T-helper 2 cell treated with Interferon-gamma antibody and Interleukin-4, amounts not matched to agents 5 μg/mL and 100 μg/mL, for 36 hours (primary cell): Measurements from ENCODE around the gene RBP3.

ENCODE experiments used
- DNase-seq: peaks from one replicate; pipeline ENCODE4 v3.0.0; 2021; ENCODE audit warnings: low spot score
- H3K27ac Mint-ChIP-seq: one replicate; pipeline ENCODE4 v1.8.0; 2021; ENCODE audit warnings: mild to moderate bottlenecking, mixed read lengths
- H3K27me3 Mint-ChIP-seq: one replicate; pipeline ENCODE4 v1.8.0; 2021; ENCODE audit warnings: low read depth, mixed read lengths
- H3K36me3 Mint-ChIP-seq: one replicate; pipeline ENCODE4 v1.8.0; 2021; ENCODE audit warnings: low read depth, mixed read lengths
- H3K4me1 Mint-ChIP-seq: one replicate; pipeline ENCODE4 v1.8.0; 2021; ENCODE audit warnings: low read depth, mixed read lengths
- H3K4me3 Mint-ChIP-seq: one replicate; pipeline ENCODE4 v1.8.0; 2022; ENCODE audit warnings: mild to moderate bottlenecking, moderate library complexity, mixed read lengths
- H3K9me3 Mint-ChIP-seq: one replicate; pipeline ENCODE4 v1.8.0; 2021; ENCODE audit warnings: mixed read lengths

Gene RBP3

DNA sequence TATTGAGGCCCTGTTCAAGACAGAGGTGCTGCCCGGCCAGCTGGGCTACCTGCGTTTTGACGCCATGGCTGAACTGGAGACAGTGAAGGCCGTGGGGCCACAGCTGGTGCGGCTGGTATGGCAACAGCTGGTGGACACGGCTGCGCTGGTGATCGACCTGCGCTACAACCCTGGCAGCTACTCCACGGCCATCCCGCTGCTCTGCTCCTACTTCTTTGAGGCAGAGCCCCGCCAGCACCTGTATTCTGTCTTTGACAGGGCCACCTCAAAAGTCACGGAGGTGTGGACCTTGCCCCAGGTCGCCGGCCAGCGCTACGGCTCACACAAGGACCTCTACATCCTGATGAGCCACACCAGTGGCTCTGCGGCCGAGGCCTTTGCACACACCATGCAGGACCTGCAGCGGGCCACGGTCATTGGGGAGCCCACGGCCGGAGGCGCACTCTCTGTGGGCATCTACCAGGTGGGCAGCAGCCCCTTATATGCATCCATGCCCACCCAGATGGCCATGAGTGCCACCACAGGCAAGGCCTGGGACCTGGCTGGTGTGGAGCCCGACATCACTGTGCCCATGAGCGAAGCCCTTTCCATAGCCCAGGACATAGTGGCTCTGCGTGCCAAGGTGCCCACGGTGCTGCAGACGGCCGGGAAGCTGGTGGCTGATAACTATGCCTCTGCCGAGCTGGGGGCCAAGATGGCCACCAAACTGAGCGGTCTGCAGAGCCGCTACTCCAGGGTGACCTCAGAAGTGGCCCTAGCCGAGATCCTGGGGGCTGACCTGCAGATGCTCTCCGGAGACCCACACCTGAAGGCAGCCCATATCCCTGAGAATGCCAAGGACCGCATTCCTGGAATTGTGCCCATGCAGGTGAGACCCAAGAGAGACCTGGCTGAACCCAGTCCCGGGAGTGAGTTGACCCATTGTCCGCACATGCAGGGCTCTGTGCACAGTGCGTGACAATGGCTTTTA, 2.8 kb downstream of the RBP3 start:
- H3K9me3 Mint-ChIP-seq: no peaks in the 10 kb centered on the region
- DNase-seq: no peak
- H3K36me3 Mint-ChIP-seq: no peaks in the 10 kb centered on the region
- H3K27ac Mint-ChIP-seq: no peak overlapping the region
- H3K27me3 Mint-ChIP-seq: no peaks in the 10 kb centered on the region
- H3K4me1 Mint-ChIP-seq: no peaks in the 10 kb centered on the region
- H3K4me3 Mint-ChIP-seq: no peak overlapping the region

DNA sequence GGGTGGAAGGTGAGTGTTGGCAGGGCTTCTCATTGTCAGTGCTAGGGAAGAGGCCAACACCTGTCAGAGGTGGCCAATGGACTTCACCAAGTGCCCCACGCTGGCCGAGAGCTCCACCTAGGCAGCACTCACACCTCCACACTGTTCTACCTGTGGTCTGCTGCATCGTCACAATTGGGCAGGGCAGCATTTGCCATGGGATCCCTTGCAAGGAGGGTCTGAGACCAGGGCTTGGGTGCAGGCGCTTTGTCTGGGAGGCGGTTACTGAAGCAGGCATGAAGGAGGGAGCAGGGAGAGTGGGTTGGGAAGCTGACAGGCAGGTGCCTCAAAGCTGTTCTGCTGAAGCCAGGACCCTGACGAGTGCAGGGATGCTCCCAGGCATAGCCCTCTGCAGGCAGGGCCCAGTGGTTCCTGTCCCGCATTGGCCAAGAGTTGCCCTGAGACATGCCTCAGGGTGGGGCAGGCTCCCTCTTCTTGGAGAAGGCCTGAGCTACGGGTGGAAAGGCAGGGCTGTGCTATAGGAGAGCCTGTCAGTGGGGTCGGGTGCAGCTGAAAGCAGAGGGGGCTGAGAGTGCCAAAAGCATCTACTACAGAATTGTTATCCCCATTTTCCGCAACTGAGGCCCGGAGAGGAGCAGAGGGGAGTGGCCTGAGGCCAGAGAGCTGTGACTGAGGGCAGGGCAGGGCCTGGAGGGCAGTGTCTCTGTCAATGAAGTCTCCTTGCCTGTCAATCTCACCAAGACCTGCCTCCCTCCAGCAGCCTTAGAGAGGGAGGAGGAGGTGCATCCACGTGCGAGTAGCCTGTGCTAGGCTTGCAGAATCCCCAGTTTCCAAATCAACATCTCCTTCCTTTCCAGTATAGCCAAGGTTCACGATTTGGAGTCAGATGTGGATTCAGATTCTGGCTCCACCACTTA, 4.0 kb downstream of the RBP3 start:
- DNase-seq: no peak
- no peak overlapping the region for H3K4me3 Mint-ChIP-seq
- no peak overlapping the region for H3K27ac Mint-ChIP-seq
- H3K27me3 Mint-ChIP-seq: peaks cover 2% of the 10 kb centered on the region
- no peaks in the 10 kb centered on the region for H3K9me3 Mint-ChIP-seq
- H3K4me1 Mint-ChIP-seq: no peaks in the 10 kb centered on the region
- H3K36me3 Mint-ChIP-seq: no peaks in the 10 kb centered on the region

DNA sequence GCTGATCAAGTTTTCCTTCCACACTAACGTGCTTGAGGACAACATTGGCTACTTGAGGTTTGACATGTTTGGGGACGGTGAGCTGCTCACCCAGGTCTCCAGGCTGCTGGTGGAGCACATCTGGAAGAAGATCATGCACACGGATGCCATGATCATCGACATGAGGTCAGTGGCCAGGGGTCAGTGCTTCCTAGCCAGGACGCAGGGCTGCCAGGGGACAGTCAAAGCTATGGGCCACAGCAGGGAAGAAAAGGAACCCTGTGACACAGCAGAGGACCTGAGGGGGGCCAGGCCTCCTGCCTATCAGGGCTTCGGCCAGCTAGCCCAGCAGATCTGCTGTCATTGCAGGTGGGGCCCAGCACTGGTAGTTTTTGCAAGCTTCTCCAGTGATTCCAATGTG, 5.2 kb downstream of the RBP3 start:
- Mint-ChIP-seq H3K4me1 (no peaks in the 10 kb centered on the region), H3K36me3 (no peaks in the 10 kb centered on the region)
- DNase-seq: no peak

DNA sequence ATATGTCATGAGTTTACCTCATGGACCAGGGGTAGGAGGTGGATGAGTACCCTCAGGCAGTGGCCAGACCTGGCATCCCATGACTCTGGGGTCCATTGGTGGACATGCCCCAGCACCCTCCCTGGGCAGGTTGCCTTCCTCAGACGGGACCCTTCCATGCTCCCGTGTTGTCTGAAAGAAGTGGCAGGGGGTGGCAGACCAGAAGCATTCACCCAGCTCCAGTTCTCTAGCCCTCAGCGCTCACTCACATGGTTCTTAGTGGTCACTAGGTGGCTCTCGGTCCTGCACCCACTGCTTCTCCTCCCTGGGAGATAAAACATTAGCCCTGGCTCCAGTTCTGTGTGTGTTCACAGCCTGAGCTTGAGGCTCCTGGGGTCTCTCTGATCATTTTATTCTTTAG, 6.0 kb downstream of the RBP3 start:
- no peaks in the 10 kb centered on the region for H3K4me1 Mint-ChIP-seq
- H3K27me3 Mint-ChIP-seq: peaks cover 2% of the 10 kb centered on the region
- no peaks in the 10 kb centered on the region for H3K9me3 Mint-ChIP-seq
- DNase-seq: no peak
- H3K4me3 Mint-ChIP-seq: no peak overlapping the region
- no peaks in the 10 kb centered on the region for H3K36me3 Mint-ChIP-seq
- H3K27ac Mint-ChIP-seq: no peak overlapping the region

More for the DNA sequence above, 5.2 kb downstream of the RBP3 start:
- Mint-ChIP-seq H3K27me3 (peaks cover 2% of the 10 kb centered on the region), H3K27ac (no peak overlapping the region), H3K9me3 (no peaks in the 10 kb centered on the region), H3K4me3 (no peak overlapping the region)

DNA sequence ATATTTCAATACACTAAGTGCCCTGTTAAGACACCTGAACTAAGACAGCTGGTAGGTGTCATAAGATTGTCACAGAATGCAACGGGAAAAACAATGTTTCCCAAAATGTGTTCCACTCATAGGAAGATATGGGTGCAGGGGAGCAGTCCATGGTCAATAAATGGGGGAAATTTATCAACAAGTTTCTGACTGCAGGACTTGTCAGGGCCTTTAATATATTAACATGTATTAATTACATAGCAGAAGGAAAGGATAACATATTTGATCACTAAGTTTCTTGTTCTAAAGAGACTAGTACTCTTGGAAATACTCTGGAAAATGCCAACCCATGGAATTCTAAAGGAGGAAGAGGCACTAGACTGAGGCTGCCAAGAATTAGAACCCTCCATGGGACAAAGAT, 6.7 kb downstream of the RBP3 start:
- H3K36me3 Mint-ChIP-seq: no peaks in the 10 kb centered on the region
- H3K4me1 Mint-ChIP-seq: no peaks in the 10 kb centered on the region
- DNase-seq: no peak
- H3K9me3 Mint-ChIP-seq: no peaks in the 10 kb centered on the region
- H3K27ac Mint-ChIP-seq: no peak overlapping the region
- peaks cover 2% of the 10 kb centered on the region for H3K27me3 Mint-ChIP-seq
- no peak overlapping the region for H3K4me3 Mint-ChIP-seq

DNA sequence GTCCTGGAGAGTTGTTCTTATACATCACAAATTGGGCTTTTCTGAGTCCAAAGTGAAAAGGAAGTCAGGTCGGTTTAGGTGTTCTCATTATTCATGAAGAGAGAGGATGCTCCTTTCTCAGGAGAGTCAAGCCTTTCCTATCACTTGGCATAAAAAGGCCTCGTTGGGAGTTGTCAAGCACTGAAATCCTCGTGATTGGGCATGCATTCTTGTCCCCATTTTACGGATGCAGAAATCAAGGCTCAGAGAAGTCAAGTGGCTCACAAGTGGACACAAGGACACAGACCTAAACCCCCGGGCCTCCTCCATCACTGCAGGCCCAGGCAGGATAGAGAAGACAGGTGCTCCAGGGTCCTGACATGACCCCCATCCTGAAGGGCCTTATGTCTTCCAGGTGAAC, 8.5 kb downstream of the RBP3 start:
- Mint-ChIP-seq H3K27me3 (peaks cover 2% of the 10 kb centered on the region), H3K27ac (no peak overlapping the region), H3K9me3 (no peaks in the 10 kb centered on the region), H3K4me1 (peaks cover 2% of the 10 kb centered on the region), H3K36me3 (no peaks in the 10 kb centered on the region), H3K4me3 (no peak overlapping the region)
- DNase-seq: no peak

DNA sequence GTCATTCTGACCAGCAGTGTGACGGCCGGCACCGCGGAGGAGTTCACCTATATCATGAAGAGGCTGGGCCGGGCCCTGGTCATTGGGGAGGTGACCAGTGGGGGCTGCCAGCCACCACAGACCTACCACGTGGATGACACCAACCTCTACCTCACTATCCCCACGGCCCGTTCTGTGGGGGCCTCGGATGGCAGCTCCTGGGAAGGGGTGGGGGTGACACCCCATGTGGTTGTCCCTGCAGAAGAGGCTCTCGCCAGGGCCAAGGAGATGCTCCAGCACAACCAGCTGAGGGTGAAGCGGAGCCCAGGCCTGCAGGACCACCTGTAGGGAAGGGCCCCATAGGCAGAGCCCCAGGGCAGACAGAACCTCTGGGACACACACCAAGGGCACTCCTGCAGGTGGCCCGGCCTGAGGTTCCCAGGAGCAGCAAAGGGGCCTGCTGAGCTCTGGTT, 9.0 kb downstream of the RBP3 start:
- Mint-ChIP-seq H3K9me3 (no peaks in the 10 kb centered on the region), H3K27ac (no peak overlapping the region), H3K4me1 (peaks cover 2% of the 10 kb centered on the region), H3K4me3 (no peak overlapping the region), H3K27me3 (peaks cover 2% of the 10 kb centered on the region), H3K36me3 (no peaks in the 10 kb centered on the region)
- DNase-seq: no peak

DNA sequence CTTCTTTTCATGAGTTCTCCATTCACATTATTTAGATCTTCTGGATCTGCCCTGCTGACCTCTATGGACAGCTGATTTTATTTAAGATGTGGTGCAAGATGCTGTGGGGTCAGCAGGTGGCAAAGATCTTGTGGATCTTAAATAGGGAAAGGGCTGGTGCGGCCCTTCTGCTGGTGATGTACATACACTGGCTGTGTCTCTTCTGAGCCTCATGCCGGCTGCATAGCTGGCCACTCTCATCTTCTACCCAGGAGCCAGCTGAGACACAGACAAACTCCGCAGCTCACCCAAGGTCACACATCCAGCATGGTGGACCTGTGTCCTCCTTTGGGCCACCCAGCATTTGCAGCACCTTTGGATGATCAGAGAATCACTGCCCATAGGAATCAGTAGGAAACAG, 9.7 kb downstream of the RBP3 start:
- no peak overlapping the region for H3K4me3 Mint-ChIP-seq
- H3K27me3 Mint-ChIP-seq: peaks cover 2% of the 10 kb centered on the region
- no peak overlapping the region for H3K27ac Mint-ChIP-seq
- H3K36me3 Mint-ChIP-seq: no peaks in the 10 kb centered on the region
- H3K4me1 Mint-ChIP-seq: peaks cover 2% of the 10 kb centered on the region
- no peak for DNase-seq
- H3K9me3 Mint-ChIP-seq: no peaks in the 10 kb centered on the region

DNA sequence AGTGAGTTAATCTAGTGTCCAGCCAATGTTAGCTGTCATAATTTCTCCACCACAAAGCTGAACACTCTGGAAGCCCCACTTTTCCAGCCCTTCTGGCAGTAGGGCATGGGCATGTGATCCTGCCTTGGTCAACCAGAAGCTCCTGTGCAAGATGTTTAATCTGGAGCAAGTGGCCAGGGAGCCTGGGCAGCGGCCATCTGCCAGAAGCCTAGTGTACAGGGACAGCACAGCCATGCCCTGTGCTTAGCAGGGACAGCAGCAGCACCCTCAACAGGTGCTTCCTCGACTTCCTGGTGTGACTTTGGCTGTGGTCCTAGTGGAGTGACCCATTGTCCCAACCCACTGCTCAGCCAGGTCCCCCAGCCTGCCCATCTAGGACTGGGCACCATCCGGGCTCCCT, 10.3 kb downstream of the RBP3 start:
- no peaks in the 10 kb centered on the region for H3K9me3 Mint-ChIP-seq
- H3K36me3 Mint-ChIP-seq: no peaks in the 10 kb centered on the region
- H3K4me3 Mint-ChIP-seq: no peak overlapping the region
- no peak overlapping the region for H3K27ac Mint-ChIP-seq
- peaks cover 2% of the 10 kb centered on the region for H3K4me1 Mint-ChIP-seq
- no peak for DNase-seq
- H3K27me3 Mint-ChIP-seq: peaks cover 2% of the 10 kb centered on the region

DNA sequence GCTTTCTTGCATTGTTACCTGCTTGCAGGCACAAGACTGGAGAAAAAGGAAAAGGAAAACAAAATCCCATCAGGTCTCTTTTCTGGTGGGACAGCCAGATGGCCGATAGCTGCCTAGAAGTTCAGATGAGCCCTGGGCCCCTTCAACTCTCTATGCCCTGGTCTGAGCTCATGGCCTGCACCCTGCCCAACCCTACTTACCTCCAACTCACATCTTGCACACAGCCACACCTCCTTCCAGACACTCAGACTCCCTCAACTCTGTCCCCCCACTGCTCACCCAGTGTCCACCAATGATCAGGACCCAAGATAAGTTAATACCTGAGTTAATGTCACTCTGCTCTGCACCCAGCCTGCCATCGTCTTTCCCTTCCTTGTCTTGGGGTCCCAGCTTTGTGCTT, 10.9 kb downstream of the RBP3 start:
- H3K36me3 Mint-ChIP-seq: no peaks in the 10 kb centered on the region
- H3K4me1 Mint-ChIP-seq: peaks cover 2% of the 10 kb centered on the region
- no peak for DNase-seq
- H3K4me3 Mint-ChIP-seq: no peak overlapping the region
- no peak overlapping the region for H3K27ac Mint-ChIP-seq
- H3K27me3 Mint-ChIP-seq: peaks cover 2% of the 10 kb centered on the region
- no peaks in the 10 kb centered on the region for H3K9me3 Mint-ChIP-seq

DNA sequence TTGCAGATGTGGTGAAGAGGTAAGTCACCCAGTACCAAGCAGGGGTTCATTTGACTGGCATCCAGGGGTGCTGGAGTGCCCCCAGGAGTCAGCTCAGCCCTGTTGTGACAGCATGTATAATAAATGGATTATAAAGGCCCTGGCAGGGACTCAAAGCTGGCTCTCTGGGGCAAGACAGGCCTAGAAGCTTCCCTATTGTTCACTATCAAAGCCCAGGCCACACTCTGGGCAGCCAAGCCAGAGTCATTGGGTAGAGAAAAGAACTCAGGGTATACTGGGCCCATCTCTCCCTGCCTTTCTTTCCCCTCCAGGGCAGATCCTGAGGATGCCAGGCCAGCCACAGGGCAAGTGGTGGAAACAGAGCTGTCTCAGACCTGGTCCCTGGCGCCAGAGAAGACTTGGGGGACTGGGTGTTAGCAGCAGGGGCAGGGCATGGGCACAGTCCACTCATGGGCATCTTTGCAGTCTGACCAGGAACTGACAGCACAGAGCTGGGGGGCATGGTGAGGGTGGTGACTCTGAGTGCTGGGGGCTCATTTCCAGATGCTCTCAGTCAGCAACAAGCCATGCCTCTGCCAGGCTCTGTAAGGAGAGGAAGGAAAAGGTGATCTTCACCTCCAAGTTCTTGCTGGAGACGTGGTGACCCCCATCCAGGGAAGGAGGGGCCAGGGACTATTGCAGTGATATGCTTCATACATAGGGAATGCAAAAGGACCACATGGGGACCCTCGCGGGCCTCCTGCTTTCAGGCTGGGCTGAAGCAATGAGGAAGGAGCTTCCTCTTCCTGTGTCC, 11.7 kb downstream of the RBP3 start:
- no peaks in the 10 kb centered on the region for H3K9me3 Mint-ChIP-seq
- no peak overlapping the region for H3K4me3 Mint-ChIP-seq
- peaks cover 2% of the 10 kb centered on the region for H3K27me3 Mint-ChIP-seq
- peaks cover 2% of the 10 kb centered on the region for H3K4me1 Mint-ChIP-seq
- no peaks in the 10 kb centered on the region for H3K36me3 Mint-ChIP-seq
- no peak overlapping the region for H3K27ac Mint-ChIP-seq
- no peak for DNase-seq

DNA sequence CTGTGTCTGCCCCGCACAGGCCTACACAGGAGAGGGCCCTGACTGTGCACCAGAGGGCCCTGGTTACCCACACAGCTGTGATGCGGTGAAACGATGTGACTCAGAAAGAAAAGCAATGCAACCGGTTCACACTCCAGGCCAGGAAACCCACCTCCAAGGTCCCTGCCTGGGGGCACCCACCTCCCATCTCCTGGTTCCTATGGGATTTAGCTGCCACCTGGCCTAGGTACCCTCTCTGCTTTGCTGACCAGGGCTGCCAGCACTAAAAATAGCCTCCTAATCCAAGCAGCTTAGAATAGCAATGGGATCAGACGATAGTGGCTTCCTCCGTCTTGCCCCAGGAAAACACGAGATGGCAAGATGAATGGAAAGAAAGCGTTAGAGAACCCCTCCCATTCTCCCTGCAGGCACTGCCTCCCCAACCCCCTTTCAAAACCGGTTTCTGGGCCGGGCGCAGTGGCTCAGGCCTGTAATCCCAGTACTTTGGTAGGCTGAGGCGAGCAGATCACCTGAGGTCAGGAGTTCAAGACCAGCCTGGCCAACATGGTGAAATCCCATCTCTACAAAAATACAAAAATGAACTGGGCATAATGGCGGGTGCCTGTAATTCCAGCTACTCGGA, 12.4 kb downstream of the RBP3 start:
- Mint-ChIP-seq H3K27me3 (peaks cover 2% of the 10 kb centered on the region), H3K9me3 (no peaks in the 10 kb centered on the region)

DNA sequence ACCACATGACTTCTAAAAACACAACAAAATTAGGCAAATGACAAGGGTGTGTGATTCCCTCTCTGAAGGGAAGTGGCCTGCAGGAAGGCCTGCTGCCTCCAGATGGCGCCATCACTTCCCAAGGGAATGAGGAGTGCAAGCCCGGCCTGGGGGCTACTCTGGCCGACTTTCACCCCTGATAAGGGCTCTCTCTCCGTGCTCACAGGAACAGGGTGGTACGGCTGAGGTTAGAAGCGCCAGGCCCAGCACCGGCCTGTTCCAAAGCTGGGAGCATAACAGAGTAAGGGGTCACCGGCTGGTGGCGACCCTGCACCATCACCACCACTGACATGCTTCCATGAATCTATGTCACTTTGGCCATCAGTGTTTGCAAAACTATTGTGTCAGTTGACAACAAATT, 13.1 kb downstream of the RBP3 start:
- Mint-ChIP-seq H3K4me1 (peaks cover 2% of the 10 kb centered on the region), H3K4me3 (no peak overlapping the region), H3K27ac (no peak overlapping the region), H3K9me3 (no peaks in the 10 kb centered on the region), H3K36me3 (no peaks in the 10 kb centered on the region), H3K27me3 (no peaks in the 10 kb centered on the region)
- peak; percentile 21 for DNase-seq

More for the DNA sequence above, 12.4 kb downstream of the RBP3 start:
- Mint-ChIP-seq H3K27ac (no peak overlapping the region), H3K36me3 (no peaks in the 10 kb centered on the region), H3K4me3 (no peak overlapping the region), H3K4me1 (peaks cover 2% of the 10 kb centered on the region)
- DNase-seq: no peak
